Tongue (tissue), 2 donors: Measurements from ENCODE around the gene RAP2B. TPM values are rescaled to one million over a fixed set of nuclear protein-coding genes. Genes with fewer than 3 reads are reported as not detected.
A peak's percentile ranks its signal among the peaks of the same experiment; 100 is the strongest.

Source experiments
- DNase-seq: peaks from one replicate; pipeline ENCODE4 v3.0.0-alpha.2; 2015
- total RNA-seq: library from RNA; depleted of rRNA; stranded (reverse); fragments of >200 nt; gene quantifications from one replicate; pipeline ENCODE4 v1.2.3, GENCODE V29; 2014

Gene RAP2B
- total RNA-seq, 1 donor from 2014 or later, result 8.7 TPM

DNA sequence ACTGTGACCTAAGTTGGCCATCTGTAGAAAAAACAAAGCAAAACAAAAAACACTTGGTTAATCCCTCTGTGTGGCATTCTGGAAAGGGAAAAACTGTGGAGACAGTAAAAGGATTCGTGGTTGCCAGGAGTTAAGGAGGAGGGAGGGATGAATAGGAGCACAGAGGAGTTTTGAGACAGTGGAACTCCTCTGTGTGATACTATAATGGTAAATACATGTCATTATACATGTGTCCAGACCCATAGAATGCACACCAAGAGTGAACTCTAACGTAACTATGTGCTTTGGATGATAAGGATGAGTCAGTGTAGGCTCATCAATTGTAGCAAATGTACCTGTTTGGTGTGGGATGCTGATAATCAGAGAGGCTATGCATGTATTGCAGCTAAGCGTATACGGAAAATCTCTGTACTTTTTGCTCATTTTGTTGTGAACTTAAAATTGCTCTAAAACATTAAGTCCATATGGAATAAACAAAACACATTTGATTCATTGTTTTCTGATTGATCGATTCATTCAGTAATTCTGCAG is 33.4 kb downstream of the RAP2B start:
- no peak for DNase-seq

DNA sequence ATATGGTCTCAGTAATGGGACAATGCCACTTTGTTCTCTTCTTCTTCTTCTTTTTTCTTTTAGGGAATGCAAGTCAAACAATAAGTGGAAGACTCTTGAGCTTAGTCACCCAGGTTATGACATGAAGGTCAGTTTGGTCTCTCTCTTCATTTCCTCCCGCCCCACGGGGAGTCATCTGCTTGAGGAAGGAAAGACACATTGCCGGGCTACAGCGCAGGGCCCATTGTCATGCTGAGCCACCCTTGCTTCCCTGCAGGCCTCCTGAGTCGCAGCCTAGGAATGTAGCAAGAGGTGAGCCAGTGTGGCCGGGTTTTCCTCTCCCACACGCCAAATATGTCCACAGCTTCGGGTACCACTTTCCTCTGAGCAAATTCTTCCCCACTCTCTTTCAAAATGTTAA is 47.6 kb downstream of the RAP2B start:
- DNase-seq, result no peak

DNA sequence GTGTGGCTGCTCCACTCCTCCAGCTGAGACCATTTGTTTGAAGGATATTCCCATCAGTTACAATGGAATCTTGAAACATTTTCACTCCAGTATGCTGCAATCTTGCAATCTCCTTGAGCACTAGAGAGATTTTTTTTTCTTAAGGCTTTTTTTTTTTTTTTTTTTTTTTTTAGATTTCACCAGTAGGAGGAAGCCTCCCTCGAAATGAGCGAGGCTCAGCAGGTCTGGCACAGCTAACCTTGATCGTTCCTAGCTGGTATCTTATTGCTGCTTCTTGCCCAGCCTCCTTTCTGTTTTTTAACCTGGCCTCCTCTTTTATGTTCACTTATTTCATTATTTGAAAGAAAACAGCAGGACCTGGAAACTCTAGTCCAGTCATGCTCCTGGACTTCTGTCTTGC is 48.1 kb downstream of the RAP2B start:
- no peak for DNase-seq

DNA sequence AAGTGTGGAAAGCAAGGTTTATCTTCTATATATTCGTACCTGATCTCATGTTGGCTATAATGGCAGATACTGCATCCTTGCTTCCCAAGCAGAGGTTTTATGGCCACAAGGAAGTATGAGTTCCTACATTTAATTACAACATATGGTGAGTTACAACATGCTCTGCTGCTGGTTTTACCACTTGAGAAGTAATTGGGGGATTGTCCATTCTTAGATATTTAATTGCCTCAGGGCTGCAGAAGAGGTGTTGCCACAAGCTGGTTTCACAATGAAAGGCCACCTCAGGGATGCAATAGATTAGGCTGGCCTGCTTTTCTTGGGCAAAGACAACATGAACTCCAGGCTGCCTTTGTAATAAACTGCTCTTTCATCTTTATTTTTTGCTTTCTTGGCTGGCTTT is 48.6 kb downstream of the RAP2B start:
- no peak for DNase-seq

DNA sequence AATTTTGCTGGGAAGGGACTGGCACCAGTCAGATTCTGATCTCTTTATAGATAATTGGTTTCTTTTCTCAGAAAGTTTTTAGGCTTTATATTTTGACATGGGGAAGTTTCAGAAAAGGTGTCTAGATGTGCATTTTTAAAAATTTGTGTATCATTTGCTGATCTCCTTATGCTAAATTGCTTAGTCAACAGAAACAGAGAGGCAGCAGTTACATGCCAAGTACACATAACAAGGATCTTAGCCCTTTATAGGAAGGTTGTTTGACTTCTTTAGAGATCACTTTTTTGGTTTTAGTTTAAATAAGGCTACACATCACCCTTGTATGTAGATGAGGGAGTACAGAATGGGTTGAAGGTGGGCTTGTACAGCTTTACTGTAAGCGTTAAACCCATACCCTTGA is 53.5 kb downstream of the RAP2B start:
- no peak for DNase-seq

DNA sequence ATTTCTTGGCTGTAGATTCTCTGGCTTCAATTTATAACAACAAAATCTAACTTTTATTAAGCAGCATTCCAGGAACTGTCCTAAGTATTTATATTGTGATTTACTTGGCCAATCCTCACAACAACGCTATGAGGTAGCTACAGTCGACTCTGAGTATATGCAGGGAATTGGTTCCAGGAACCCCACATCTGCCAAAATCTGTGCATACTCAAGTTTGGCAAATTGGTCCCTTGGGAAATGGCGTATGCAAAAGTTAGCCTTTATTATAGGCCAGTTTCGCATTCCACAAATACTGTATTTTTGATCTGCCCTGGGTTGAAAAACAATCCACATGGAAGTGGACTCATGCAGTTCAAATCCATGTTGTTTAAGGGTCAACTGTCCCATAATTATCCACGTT is 53.9 kb downstream of the RAP2B start:
- DNase-seq, result peak; percentile 63

DNA sequence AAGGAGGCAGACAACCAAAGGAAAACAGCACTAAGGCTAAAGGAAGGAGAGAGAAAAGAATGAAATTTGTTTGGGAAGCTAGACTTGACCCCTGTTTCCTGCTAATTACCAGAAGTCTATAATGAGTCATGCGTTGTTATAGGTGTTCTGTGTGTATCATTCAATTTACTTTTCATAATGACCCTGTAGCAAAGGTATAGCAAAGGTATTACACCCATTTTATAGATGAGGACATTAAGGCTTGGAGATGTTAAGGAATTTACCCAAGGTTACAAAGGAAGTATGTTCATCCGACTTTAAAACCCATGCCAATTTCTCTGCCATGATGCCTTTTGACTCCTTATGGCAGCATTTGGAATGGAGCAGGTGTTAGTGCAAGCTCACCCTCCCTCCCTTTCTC is 54.9 kb downstream of the RAP2B start:
- DNase-seq, result no peak

DNA sequence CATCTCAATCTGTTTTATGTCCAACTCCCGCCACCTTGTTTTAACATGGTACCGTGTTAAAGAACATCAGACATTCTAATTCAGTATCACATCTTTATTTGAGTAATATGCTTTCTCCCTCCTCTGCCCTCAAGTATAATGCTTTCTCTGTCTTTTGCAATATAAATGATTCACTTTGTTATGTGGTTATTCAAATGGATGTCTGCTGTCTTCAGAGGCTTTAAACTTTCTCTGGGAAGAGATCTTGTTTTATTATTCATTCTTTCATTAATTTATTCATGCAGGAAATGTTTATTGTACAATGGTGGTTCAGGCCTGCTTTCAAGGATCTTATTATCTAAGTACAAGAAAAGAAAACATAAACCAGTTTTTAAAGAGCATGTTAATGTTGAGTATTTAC is 57.1 kb downstream of the RAP2B start:
- no peak for DNase-seq
